ENCODE data around the gene CFAP74.
"Not testable (repeated sequence)": the region's sequence is repeated elsewhere in the genome, so short reads cannot be mapped to it uniquely, and the experiment has no call there.

The CFAP74 gene

GRCh38 chr1:1892079-1892762, 111.4 kb downstream of the CFAP74 start:
- TF ChIP-seq TAF1 (IDR thresholded peaks at IDR 0.05; ENCODE audit: borderline replicate concordance, low read depth, low read length) (no peak), POLR2AphosphoS5 (IDR thresholded peaks at IDR 0.05; ENCODE audit: low read depth, low read length) (no peak), POLR2A (IDR thresholded peaks at IDR 0.05; ENCODE audit: low read depth, low read length) (no peak)
- no peak for FAIRE-seq
- DNase-seq (ENCODE audit: insufficient read length): no peak

- FAIRE-seq: peak; percentile 83
- TF ChIP-seq POLR2AphosphoS5 (IDR thresholded peaks at IDR 0.05; ENCODE audit: low read depth, low read length) (no peak), TAF1 (IDR thresholded peaks at IDR 0.05; ENCODE audit: borderline replicate concordance, low read depth, low read length) (no peak), POLR2A (IDR thresholded peaks at IDR 0.05; ENCODE audit: low read depth, low read length) (no peak)
- peak; percentile 91 for DNase-seq (ENCODE audit: insufficient read length)
Observed at GRCh38 chr1:1891349-1892078, 112.1 kb downstream of the CFAP74 start.

- DNase-seq (ENCODE audit: insufficient read length) (peak; percentile 98), FAIRE-seq (peak; percentile 100)
- TF ChIP-seq POLR2AphosphoS5 (IDR thresholded peaks at IDR 0.05; ENCODE audit: low read depth, low read length) (no peak), POLR2A (IDR thresholded peaks at IDR 0.05; ENCODE audit: low read depth, low read length) (peak; percentile 56; the same call in 1 of the 2 replicates), TAF1 (IDR thresholded peaks at IDR 0.05; ENCODE audit: borderline replicate concordance, low read depth, low read length) (0 out of 2 replicates have a peak, but pooled peaks have one; percentile 53)
Observed at GRCh38 chr1:1890506-1891348, 112.9 kb downstream of the CFAP74 start, which contains the start of gene GNB1. GNB1 (minus strand) TSS chr1:1891087; CDS start chr1:1825453, 65,634 bp downstream.

- FAIRE-seq: peak; percentile 76
- DNase-seq (ENCODE audit: insufficient read length): peak; percentile 62
- peak; percentile 34; the same call in 1 of the 2 replicates for TF ChIP-seq TAF1 (IDR thresholded peaks at IDR 0.05; ENCODE audit: borderline replicate concordance, low read depth, low read length)
- no peak; the same call in 1 of the 2 replicates for TF ChIP-seq POLR2AphosphoS5 (IDR thresholded peaks at IDR 0.05; ENCODE audit: low read depth, low read length)
Observed at GRCh38 chr1:1889847-1890505, 113.6 kb downstream of the CFAP74 start.

- peak; percentile 14 for FAIRE-seq
- DNase-seq (ENCODE audit: insufficient read length): no peak
- TF ChIP-seq TAF1 (IDR thresholded peaks at IDR 0.05; ENCODE audit: borderline replicate concordance, low read depth, low read length) (no peak), POLR2AphosphoS5 (IDR thresholded peaks at IDR 0.05; ENCODE audit: low read depth, low read length) (no peak)
Observed at GRCh38 chr1:1889090-1889750, 114.4 kb downstream of the CFAP74 start.

GRCh38 chr1:1883890-1884289, 119.7 kb downstream of the CFAP74 start:
- DNase-seq (ENCODE audit: insufficient read length); FAIRE-seq: not testable (repeated sequence)

GRCh38 chr1:1883092-1883873, 120.3 kb downstream of the CFAP74 start:
- FAIRE-seq (no peak), DNase-seq (ENCODE audit: insufficient read length) (no peak)

GRCh38 chr1:1881727-1882126, 121.9 kb downstream of the CFAP74 start:
- DNase-seq (ENCODE audit: insufficient read length) (no peak), FAIRE-seq (no peak)

More at GRCh38 chr1:1883092-1883873, 120.3 kb downstream of the CFAP74 start:
- TF ChIP-seq POLR2AphosphoS5 (IDR thresholded peaks at IDR 0.05; ENCODE audit: low read depth, low read length) (0 out of 2 replicates have a peak, but pooled peaks have one; percentile 29), POLR2A (IDR thresholded peaks at IDR 0.05; ENCODE audit: low read depth, low read length) (no peak)

GRCh38 chr1:1880617-1881312, 122.8 kb downstream of the CFAP74 start:
- FAIRE-seq (no peak), DNase-seq (ENCODE audit: insufficient read length) (no peak)
- TF ChIP-seq POLR2AphosphoS5 (IDR thresholded peaks at IDR 0.05; ENCODE audit: low read depth, low read length): peak; percentile 76
- no peak for TF ChIP-seq TAF1 (IDR thresholded peaks at IDR 0.05; ENCODE audit: borderline replicate concordance, low read depth, low read length)
- TF ChIP-seq POLR2A (IDR thresholded peaks at IDR 0.05; ENCODE audit: low read depth, low read length): 0 out of 2 replicates have a peak, but pooled peaks have one; percentile 44

More at GRCh38 chr1:1881727-1882126, 121.9 kb downstream of the CFAP74 start:
- TF ChIP-seq POLR2A (IDR thresholded peaks at IDR 0.05; ENCODE audit: low read depth, low read length) (0 out of 2 replicates have a peak, but pooled peaks have one; percentile 27), TAF1 (IDR thresholded peaks at IDR 0.05; ENCODE audit: borderline replicate concordance, low read depth, low read length) (no peak)

Data from GM12892 (cell line).